KMS-11 (cell line): ENCODE data around the gene PLA2G4A.

Experiments
- H2AFZ ChIP-seq: fragments of 200-600 bp; sonication (generic); 2 replicates; pipeline ENCODE4 v1.6.1; 2016; ENCODE audit warnings: antibody characterized with exemption, mixed run types, low read depth
- H3K27ac ChIP-seq: fragments of 200-600 bp; sonication (generic); 2 replicates; pipeline ENCODE4 v1.6.1; 2016; ENCODE audit warnings: mild to moderate bottlenecking, mixed run types
- H3K27me3 ChIP-seq: fragments of 200-600 bp; sonication (generic); 2 replicates; pipeline ENCODE4 v1.6.1; 2017; ENCODE audit warnings: mild to moderate bottlenecking, low read depth, mixed run types, moderate library complexity; ENCODE audit not compliant: insufficient read depth
- H3K36me3 ChIP-seq: fragments of 200-600 bp; sonication (generic); 2 replicates; pipeline ENCODE4 v1.6.1; 2017; ENCODE audit warnings: mild to moderate bottlenecking, mixed run types; ENCODE audit not compliant: insufficient read depth
- H3K4me1 ChIP-seq: fragments of 200-600 bp; sonication (generic); 2 replicates; pipeline ENCODE4 v1.6.1; 2016; ENCODE audit warnings: mild to moderate bottlenecking, low read depth, mixed run types; ENCODE audit not compliant: poor library complexity, severe bottlenecking
- H3K4me2 ChIP-seq: fragments of 200-600 bp; sonication (generic); 2 replicates; pipeline ENCODE4 v1.7.0; 2016; ENCODE audit warnings: mild to moderate bottlenecking, mixed run types
- H3K4me3 ChIP-seq: fragments of 200-600 bp; sonication (generic); IDR thresholded peaks from 2 replicates; pipeline ENCODE4 v1.6.1; 2017; ENCODE audit warnings: low read depth, low read length, mixed read lengths; ENCODE audit not compliant: insufficient read depth
- H3K79me2 ChIP-seq: fragments of 200-600 bp; sonication (generic); 2 replicates; pipeline ENCODE4 v1.6.1; 2016; ENCODE audit warnings: low read depth, mixed run types; ENCODE audit not compliant: insufficient read depth
- H3K9ac ChIP-seq: fragments of 200-600 bp; sonication (generic); 2 replicates; pipeline ENCODE4 v1.6.1; 2016; ENCODE audit warnings: mild to moderate bottlenecking, mixed run types
- H4K20me1 ChIP-seq: fragments of 200-600 bp; sonication (generic); 2 replicates; pipeline ENCODE4 v1.6.1; 2016; ENCODE audit warnings: mild to moderate bottlenecking, mixed run types; ENCODE audit not compliant: insufficient read depth
- TF ChIP-seq, protein P1 (sequence below): fragments of 200-600 bp; sonication (generic); conservative IDR thresholded peaks from 2 replicates; pipeline ENCODE4 v1.6.1; 2017; ENCODE audit warnings: low read depth, mild to moderate bottlenecking, antibody characterized with exemption, low read length, moderate library complexity, mixed read lengths

PLA2G4A gene

DNA sequence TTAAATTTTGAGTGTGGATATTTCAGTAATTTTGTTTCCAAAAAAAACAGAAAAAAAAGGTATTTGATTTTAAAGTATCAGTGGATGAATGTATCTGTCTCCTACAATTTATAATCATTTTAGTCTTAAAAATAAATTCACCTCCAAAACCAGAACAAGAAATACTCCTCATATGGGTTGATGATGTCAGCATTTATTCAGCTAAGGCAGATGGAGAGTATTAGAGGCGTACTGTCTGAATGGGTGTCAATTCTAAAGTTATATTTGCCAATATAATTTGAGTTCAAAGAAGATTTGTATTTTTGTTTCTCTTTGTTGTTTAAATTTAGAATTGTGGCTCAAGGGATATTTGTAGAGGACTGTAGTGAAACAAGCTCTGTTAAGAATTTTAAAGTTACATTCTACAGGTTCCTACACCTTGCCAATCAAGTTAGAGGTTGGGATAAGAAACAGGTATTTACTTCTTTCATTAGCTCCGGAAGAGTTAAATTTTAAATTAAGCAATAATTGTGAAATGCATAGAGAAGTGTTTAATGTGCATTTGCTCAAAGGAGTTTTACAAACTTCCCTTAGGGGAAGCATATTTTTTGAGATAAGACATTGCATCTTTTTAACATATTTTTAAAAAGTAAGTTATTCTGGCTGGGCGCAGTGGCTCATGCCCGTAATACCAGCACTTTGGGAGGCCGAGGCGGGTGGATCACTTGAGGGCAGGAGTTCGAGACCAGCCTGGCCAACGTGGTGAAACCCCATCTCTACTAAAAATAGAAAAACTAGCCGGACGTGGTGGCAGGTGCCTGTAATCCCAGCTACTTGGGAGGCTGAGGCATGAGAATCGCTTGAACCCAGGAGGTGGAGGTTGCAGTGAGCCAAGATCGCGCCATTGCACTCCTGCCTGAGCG is 1.2 kb downstream of the PLA2G4A start:
- Histone ChIP-seq H2AFZ (0 out of 2 replicates have a peak overlapping the region, but pooled peaks have one; percentile 73), H3K4me3 (no peak overlapping the region), H4K20me1 (no peaks in the 10 kb centered on the region), H3K27ac (peak overlapping the region; percentile 65; the same call in 1 of the 2 replicates), H3K36me3 (no peaks in the 10 kb centered on the region), H3K27me3 (no peaks in the 10 kb centered on the region), H3K9ac (peak overlapping the region; percentile 59; the same call in 1 of the 2 replicates), H3K79me2 (no peaks in the 10 kb centered on the region), H3K4me2 (peak overlapping the region; percentile 34), H3K4me1 (peaks cover 3% of the 10 kb centered on the region)
- TF ChIP-seq, protein P1, sequence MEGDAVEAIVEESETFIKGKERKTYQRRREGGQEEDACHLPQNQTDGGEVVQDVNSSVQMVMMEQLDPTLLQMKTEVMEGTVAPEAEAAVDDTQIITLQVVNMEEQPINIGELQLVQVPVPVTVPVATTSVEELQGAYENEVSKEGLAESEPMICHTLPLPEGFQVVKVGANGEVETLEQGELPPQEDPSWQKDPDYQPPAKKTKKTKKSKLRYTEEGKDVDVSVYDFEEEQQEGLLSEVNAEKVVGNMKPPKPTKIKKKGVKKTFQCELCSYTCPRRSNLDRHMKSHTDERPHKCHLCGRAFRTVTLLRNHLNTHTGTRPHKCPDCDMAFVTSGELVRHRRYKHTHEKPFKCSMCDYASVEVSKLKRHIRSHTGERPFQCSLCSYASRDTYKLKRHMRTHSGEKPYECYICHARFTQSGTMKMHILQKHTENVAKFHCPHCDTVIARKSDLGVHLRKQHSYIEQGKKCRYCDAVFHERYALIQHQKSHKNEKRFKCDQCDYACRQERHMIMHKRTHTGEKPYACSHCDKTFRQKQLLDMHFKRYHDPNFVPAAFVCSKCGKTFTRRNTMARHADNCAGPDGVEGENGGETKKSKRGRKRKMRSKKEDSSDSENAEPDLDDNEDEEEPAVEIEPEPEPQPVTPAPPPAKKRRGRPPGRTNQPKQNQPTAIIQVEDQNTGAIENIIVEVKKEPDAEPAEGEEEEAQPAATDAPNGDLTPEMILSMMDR = no peak

DNA sequence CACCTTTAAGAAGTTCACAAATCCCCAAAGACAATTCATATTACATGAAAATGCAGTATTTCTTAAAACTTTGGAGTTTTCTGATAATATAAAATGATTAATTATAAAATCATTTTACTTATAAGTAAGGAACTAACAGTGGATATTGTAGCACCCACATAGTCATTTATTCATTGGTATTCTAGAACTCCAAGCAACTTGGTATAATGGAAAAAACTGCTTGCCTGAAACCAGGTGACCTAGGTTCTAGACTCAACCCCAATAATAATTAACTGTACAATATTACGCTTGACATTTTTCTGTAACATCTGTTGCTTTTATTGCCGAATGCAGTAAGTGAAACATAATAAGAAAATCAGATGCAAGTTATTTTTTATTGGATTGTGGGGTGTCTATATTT is 2.4 kb downstream of the PLA2G4A start:
- TF ChIP-seq, protein P1 = no peak
- Histone ChIP-seq H3K9ac (no peak overlapping the region), H3K36me3 (no peaks in the 10 kb centered on the region), H3K79me2 (no peaks in the 10 kb centered on the region), H3K4me1 (peaks cover 3% of the 10 kb centered on the region), H3K27ac (no peak overlapping the region), H3K4me3 (no peak overlapping the region), H4K20me1 (no peaks in the 10 kb centered on the region), H3K4me2 (no peak overlapping the region; the same call in 1 of the 2 replicates), H3K27me3 (no peaks in the 10 kb centered on the region), H2AFZ (no peak overlapping the region)

DNA sequence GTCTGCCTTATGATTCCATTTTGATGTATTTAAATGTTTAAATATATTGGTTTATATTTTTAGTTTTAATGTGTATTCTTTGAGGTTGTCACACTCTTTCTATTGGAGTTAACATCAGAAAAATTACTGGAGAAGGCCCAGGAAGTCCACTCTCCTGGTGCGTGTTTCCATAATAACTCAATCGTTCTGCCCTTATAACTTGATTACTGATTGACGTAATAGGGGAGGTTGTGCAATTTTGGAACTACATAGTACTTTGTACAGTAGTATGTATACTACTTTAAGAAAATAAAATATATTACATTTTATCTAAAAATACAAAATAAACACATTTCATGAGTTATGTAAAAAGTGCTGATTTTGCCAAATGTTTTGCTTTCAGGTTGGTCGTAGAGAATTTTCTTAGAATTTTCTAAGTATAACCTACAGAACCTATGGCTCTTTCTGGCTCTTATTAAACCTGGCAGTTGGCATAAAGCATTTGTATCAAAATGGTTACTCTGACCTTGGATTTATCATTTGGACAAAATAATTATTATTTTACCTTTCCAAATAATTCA is 5.7 kb downstream of the PLA2G4A start:
- Histone ChIP-seq H3K4me2 (no peak overlapping the region), H2AFZ (no peak overlapping the region), H3K79me2 (no peaks in the 10 kb centered on the region), H4K20me1 (no peaks in the 10 kb centered on the region), H3K27me3 (no peaks in the 10 kb centered on the region), H3K27ac (no peak overlapping the region), H3K36me3 (no peaks in the 10 kb centered on the region), H3K9ac (no peak overlapping the region), H3K4me1 (peaks cover 22% of the 10 kb centered on the region), H3K4me3 (no peak overlapping the region)
- TF ChIP-seq, protein P1 = no peak

DNA sequence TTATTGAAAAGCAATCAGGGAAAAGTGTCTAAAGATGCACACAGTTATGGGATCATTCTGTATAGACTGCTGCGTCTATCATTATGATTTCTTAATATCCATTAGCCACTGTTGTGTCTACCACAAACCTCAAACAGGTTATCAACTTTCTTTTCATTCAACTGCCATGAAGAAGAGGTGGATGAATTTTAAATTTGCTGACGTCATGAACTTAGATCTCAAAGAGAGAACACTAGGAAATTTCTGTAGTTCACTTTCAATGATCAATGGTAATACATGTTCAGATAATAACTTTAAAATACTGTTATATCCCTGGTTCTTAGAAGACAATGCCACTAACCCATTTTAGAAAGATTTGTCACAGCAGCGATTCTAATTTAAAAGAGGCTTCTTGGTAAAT is 6.7 kb downstream of the PLA2G4A start:
- H3K4me3 ChIP-seq = no peak overlapping the region
- no peak overlapping the region for H3K27ac ChIP-seq
- H3K9ac ChIP-seq = no peak overlapping the region
- TF ChIP-seq, protein P1 = no peak
- H3K4me2 ChIP-seq = no peak overlapping the region
- H3K27me3 ChIP-seq = no peaks in the 10 kb centered on the region
- H2AFZ ChIP-seq = no peak overlapping the region
- H3K79me2 ChIP-seq = no peaks in the 10 kb centered on the region
- H4K20me1 ChIP-seq = no peaks in the 10 kb centered on the region
- H3K4me1 ChIP-seq = peaks cover 31% of the 10 kb centered on the region
- no peaks in the 10 kb centered on the region for H3K36me3 ChIP-seq
